ENCODE measurements around the gene HCN2. TPM values are rescaled to one million over a fixed set of nuclear protein-coding genes. Genes with fewer than 3 reads are reported as not detected.

Gene HCN2
- total and polyA plus RNA-seq, 2 of the 13 experiments (the other 11 are each of a cell fraction or from before 2014, with no cell fraction given): 0.01 TPM; not detected in 1

GRCh38 chr19:611481-611868, 21.8 kb downstream of the HCN2 start:
- FAIRE-seq (no peak), DNase-seq (ENCODE audit: low spot score) (no peak), ATAC-seq (no peak)
- Histone ChIP-seq H3K9me3 (ENCODE audit: low read length) (no peaks in the 10 kb centered on the region), H3K4me2 (ENCODE audit: low read depth, low read length) (no peak overlapping the region), H3K36me3 (replicated peaks in 1 of 2; ENCODE audit: control insufficient read depth in 1 of 2, insufficient read depth in 2 of 2, low read length in 2 of 2) (peaks cover 3 to 4% of the 10 kb centered on the region in 2 experiments; a peak in 2 of 5 replicates), H3K27ac (ENCODE audit: extremely low read length, insufficient read depth, low read length) (no peak overlapping the region), H3K9ac (ENCODE audit: insufficient read depth, low read depth, low read length) (no peak overlapping the region), H3K4me3 (replicated peaks in 1 of 3; ENCODE audit: insufficient read depth in 1 of 3, low read depth in 2 of 3, low read length in 3 of 3) (no peak overlapping the region), H3K79me2 (ENCODE audit: insufficient read depth, low read length) (no peaks in the 10 kb centered on the region), H2AFZ (ENCODE audit: low read length) (no peak overlapping the region), H4K20me1 (ENCODE audit: insufficient read depth, low read length) (no peaks in the 10 kb centered on the region), H3K27me3 (ENCODE audit: control insufficient read depth in 1 of 2, insufficient read depth in 2 of 2, low read length in 2 of 2) (no peaks in the 10 kb centered on the region), H3K4me1 (ENCODE audit: insufficient read depth, low read length) (no peaks in the 10 kb centered on the region)
- CTCF ChIA-PET (ENCODE audit: low intra/inter-chr PET ratio, low total read pairs): no interaction called here
- WGBS (ENCODE audit: low lambda C conversion rate): 82% methylated on average over 13 of the region's 13 CpGs
- POLR2A ChIA-PET: no interaction called here
- no peak for TF ChIP-seq SRSF4 (IDR thresholded peaks at IDR 0.05; ENCODE audit: low read depth, low read length, poor library complexity, severe bottlenecking)
- TF ChIP-seq MZF1 (CRISPR knock-in tag; IDR thresholded peaks at IDR 0.05; ENCODE audit: borderline replicate concordance): no peak
- TF ChIP-seq ZC3H13 (CRISPR knock-in tag; IDR thresholded peaks at IDR 0.05): no peak
- no peak for TF ChIP-seq ZNF615 (CRISPR knock-in tag; IDR thresholded peaks at IDR 0.05; ENCODE audit: borderline replicate concordance)
- no peak for TF ChIP-seq PLRG1 (conservative IDR thresholded peaks at IDR 0.05)
- no peak for TF ChIP-seq MYNN (CRISPR knock-in tag; IDR thresholded peaks at IDR 0.05; ENCODE audit: low read depth)
- no peak for TF ChIP-seq ZBTB7B (CRISPR knock-in tag; IDR thresholded peaks at IDR 0.05)
- TF ChIP-seq DZIP1 (CRISPR knock-in tag; IDR thresholded peaks at IDR 0.05): no peak
- no peak for TF ChIP-seq NR2C2 (CRISPR knock-in tag; IDR thresholded peaks at IDR 0.05; ENCODE audit: borderline replicate concordance)
- TF ChIP-seq ZNF256 (CRISPR knock-in tag; conservative IDR thresholded peaks at IDR 0.05): no peak
- no peak for TF ChIP-seq ZNF569 (CRISPR knock-in tag; IDR thresholded peaks at IDR 0.05; ENCODE audit: borderline replicate concordance)
- intact Hi-C loops (cut with micrococcal nuclease; ENCODE audit: unreplicated experiment) (no loop called here), in situ Hi-C loops (cut with HindIII; ENCODE audit: extremely low pct_ligation_motif_present, low pct_unique_long_range_greater_than_20kb) (no loop called here)
- no TSS peak for BruUV-seq (replicated peaks)

Measured in HepG2 (cell line).